HL-60 (cell line): ENCODE data around the gene CREB3L4.
A peak's percentile ranks its signal among the peaks of the same experiment; 100 is the strongest.

Experiments
- DNase-seq, 2 experiments: peaks; one replicate each; pipeline ENCODE4 v3.0.0-alpha.2; 2010 to 2020; ENCODE audit warnings: low read depth in 1 of 2, low spot score in 1 of 2
- H3K27ac ChIP-seq: fragments of 250-450 bp; sonication (Bioruptor Pico); replicated peaks from 2 replicates; pipeline ENCODE4 v1.5.1; 2020; ENCODE audit warnings: mild to moderate bottlenecking, moderate library complexity
- H3K27me3 ChIP-seq: fragments of 250-450 bp; sonication (Bioruptor Pico); 2 replicates; pipeline ENCODE4 v1.5.1; 2021; ENCODE audit warnings: mild to moderate bottlenecking, moderate library complexity; ENCODE audit not compliant: insufficient read depth, poor library complexity, severe bottlenecking
- H3K4me3 ChIP-seq: replicated peaks from 2 replicates; pipeline ENCODE4 v1.5.1; 2011; ENCODE audit warnings: mild to moderate bottlenecking, control low read depth, low read length; ENCODE audit not compliant: insufficient read depth
- GABPA ChIP-seq: IDR thresholded peaks from 2 replicates; pipeline ENCODE4 v1.6.1; 2012; ENCODE audit warnings: low read depth
- POLR2AphosphoS5 ChIP-seq: IDR thresholded peaks from 2 replicates; pipeline ENCODE4 v1.6.1; 2012; ENCODE audit warnings: low read depth
- REST ChIP-seq: IDR thresholded peaks from 2 replicates; pipeline ENCODE4 v1.6.1; 2012; ENCODE audit warnings: low read depth; ENCODE audit not compliant: insufficient replicate concordance
- SPI1 ChIP-seq: IDR thresholded peaks from 2 replicates; pipeline ENCODE4 v1.6.1; 2012; ENCODE audit warnings: low read depth, mild to moderate bottlenecking, borderline replicate concordance
- TF ChIP-seq, protein P1 (sequence below): IDR thresholded peaks from one replicate; pipeline ENCODE4 v1.5.1; 2011; ENCODE audit warnings: low read length, control low read depth, inconsistent platforms; ENCODE audit not compliant: insufficient read depth

The CREB3L4 gene

DNA sequence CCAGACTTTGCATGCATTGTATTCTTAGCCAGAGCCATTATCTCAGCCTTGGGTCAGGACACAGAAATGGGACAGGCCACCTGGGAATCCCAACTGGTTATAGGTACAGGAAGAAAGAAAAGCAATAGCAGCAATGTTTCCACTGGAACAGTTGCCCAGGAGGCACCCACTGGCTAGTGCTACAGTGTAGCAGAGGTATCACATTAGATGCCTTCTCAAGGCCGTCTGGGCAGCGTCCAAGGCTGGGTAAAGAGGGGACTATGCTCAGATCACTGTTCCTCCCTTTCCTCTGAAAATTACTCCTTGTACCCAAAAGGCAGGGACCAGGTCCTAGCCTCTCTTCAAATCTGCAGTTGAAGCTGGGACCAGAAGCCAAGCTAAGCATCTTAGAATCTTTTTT is 2.6 kb downstream of the CREB3L4 start:
- TF ChIP-seq, protein P1, sequence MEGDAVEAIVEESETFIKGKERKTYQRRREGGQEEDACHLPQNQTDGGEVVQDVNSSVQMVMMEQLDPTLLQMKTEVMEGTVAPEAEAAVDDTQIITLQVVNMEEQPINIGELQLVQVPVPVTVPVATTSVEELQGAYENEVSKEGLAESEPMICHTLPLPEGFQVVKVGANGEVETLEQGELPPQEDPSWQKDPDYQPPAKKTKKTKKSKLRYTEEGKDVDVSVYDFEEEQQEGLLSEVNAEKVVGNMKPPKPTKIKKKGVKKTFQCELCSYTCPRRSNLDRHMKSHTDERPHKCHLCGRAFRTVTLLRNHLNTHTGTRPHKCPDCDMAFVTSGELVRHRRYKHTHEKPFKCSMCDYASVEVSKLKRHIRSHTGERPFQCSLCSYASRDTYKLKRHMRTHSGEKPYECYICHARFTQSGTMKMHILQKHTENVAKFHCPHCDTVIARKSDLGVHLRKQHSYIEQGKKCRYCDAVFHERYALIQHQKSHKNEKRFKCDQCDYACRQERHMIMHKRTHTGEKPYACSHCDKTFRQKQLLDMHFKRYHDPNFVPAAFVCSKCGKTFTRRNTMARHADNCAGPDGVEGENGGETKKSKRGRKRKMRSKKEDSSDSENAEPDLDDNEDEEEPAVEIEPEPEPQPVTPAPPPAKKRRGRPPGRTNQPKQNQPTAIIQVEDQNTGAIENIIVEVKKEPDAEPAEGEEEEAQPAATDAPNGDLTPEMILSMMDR: no peak
- no peak for TF ChIP-seq SPI1
- TF ChIP-seq GABPA: no peak
- TF ChIP-seq POLR2AphosphoS5: no peak
- TF ChIP-seq REST: no peak
- Histone ChIP-seq H3K4me3 (no peak overlapping the region), H3K27me3 (no peaks in the 10 kb centered on the region), H3K27ac (no peak overlapping the region)
- DNase-seq: no peak

- no peak for DNase-seq
- H3K27me3 ChIP-seq: no peaks in the 10 kb centered on the region
- no peak overlapping the region for H3K27ac ChIP-seq
- H3K4me3 ChIP-seq: no peak overlapping the region
- TF ChIP-seq GABPA (no peak), REST (no peak), SPI1 (no peak), POLR2AphosphoS5 (no peak)
- TF ChIP-seq, protein P1: no peak
These were observed 5.4 kb downstream of the CREB3L4 start for GRCh38 chr1:153973071-153973470.

DNA sequence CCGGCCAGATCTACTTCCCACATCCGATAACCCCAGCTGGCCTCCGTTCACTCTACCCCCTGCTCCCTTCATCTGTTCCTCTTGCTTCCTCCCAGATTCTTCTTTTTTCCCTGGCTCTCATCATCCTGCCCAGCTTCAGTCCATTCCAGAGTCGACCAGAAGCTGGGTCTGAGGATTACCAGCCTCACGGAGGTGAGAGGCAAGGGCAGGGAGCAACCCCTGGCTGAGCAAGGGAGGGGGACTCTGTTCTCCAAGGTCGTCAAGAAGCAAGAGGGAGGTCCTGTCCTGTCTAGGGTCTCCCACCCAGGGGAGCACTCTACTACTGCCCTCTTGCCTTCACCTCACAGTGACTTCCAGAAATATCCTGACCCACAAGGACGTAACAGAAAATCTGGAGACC is 5.8 kb downstream of the CREB3L4 start:
- TF ChIP-seq POLR2AphosphoS5: 0 out of 2 replicates have a peak, but pooled peaks have one; percentile 38
- TF ChIP-seq REST: no peak
- DNase-seq: no peak
- Histone ChIP-seq H3K4me3 (no peak overlapping the region), H3K27ac (no peak overlapping the region), H3K27me3 (no peaks in the 10 kb centered on the region)
